IMR-90 (cell line): ENCODE data around the gene FAM163A.

ENCODE experiments used
- BHLHE40 ChIP-seq: fragments of 150-350 bp; IDR thresholded peaks from 2 replicates; pipeline ENCODE4 v1.6.1; 2016; ENCODE audit warnings: mild to moderate bottlenecking, low read depth, low read length
- CEBPB ChIP-seq: IDR thresholded peaks from 2 replicates; pipeline ENCODE4 v1.6.1; 2012; ENCODE audit warnings: low read depth, low read length, improper control_type of control experiment
- CHD1 ChIP-seq: IDR thresholded peaks from 2 replicates; pipeline ENCODE4 v1.6.1; 2012; ENCODE audit warnings: low read depth, low read length, improper control_type of control experiment
- CTCF ChIP-seq: conservative IDR thresholded peaks from 2 replicates; pipeline ENCODE4 v1.5.1; 2012; ENCODE audit warnings: mild to moderate bottlenecking, low read depth, low read length, improper control_type of control experiment
- MAFK ChIP-seq: IDR thresholded peaks from 2 replicates; pipeline ENCODE4 v1.6.1; 2012; ENCODE audit warnings: low read depth, low read length, improper control_type of control experiment
- POLR2A ChIP-seq: IDR thresholded peaks from 2 replicates; pipeline ENCODE4 v1.6.1; 2012; ENCODE audit warnings: mild to moderate bottlenecking, low read depth, low read length
- RCOR1 ChIP-seq: IDR thresholded peaks from 2 replicates; pipeline ENCODE4 v1.6.1; 2012; ENCODE audit warnings: mild to moderate bottlenecking, low read length, improper control_type of control experiment; ENCODE audit not compliant: insufficient replicate concordance
- RFX5 ChIP-seq: IDR thresholded peaks from 2 replicates; pipeline ENCODE4 v1.8.0; 2012; ENCODE audit warnings: low read depth, mild to moderate bottlenecking, low read length, moderate library complexity
- SMC3 ChIP-seq: fragments of 150-350 bp; IDR thresholded peaks from 2 replicates; pipeline ENCODE4 v1.6.1; 2016; ENCODE audit warnings: low read depth, mild to moderate bottlenecking, antibody characterized with exemption, low read length, moderate library complexity

- no peak for TF ChIP-seq POLR2A
- no peak for TF ChIP-seq MAFK
- TF ChIP-seq CTCF = no peak
- no peak for TF ChIP-seq BHLHE40
- TF ChIP-seq RCOR1 = no peak
- TF ChIP-seq CEBPB = no peak
- no peak for TF ChIP-seq RFX5
- no peak for TF ChIP-seq CHD1
- TF ChIP-seq SMC3 = no peak
Observed at GRCh38 chr1:179831852-179832699, 89.0 kb downstream of the FAM163A start.
